ENCODE results near the gene CAGE1. TPM values are rescaled to one million over a fixed set of nuclear protein-coding genes. Genes with fewer than 3 reads are reported as not detected.
A peak's percentile ranks its signal among the peaks of the same experiment; 100 is the strongest.
"Not testable (repeated sequence)": the region's sequence is repeated elsewhere in the genome, so short reads cannot be mapped to it uniquely, and the experiment has no call there.

The CAGE1 gene
- total RNA-seq, 1 donor from 2014 or later: not detected

- no peak for DNase-seq (ENCODE audit: extremely low read depth, low read depth, low spot score)
Measured at GRCh38 chr6:7410851-7411250, 21.3 kb upstream of the CAGE1 start.

GRCh38 chr6:7409740-7410139 is 20.2 kb upstream of the CAGE1 start:
- no peak for DNase-seq (ENCODE audit: extremely low read depth, low read depth, low spot score)

GRCh38 chr6:7406743-7407142 is 17.2 kb upstream of the CAGE1 start:
- no peak for DNase-seq (ENCODE audit: extremely low read depth, low read depth, low spot score)

- DNase-seq (ENCODE audit: extremely low read depth, low read depth, low spot score): no peak
Measured at GRCh38 chr6:7404546-7404945, 15.0 kb upstream of the CAGE1 start.

GRCh38 chr6:7402716-7403115 is 13.2 kb upstream of the CAGE1 start:
- DNase-seq (ENCODE audit: extremely low read depth, low read depth, low spot score): no peak

GRCh38 chr6:7401075-7401474 is 11.5 kb upstream of the CAGE1 start:
- no peak for DNase-seq (ENCODE audit: extremely low read depth, low read depth, low spot score)

- no peak for DNase-seq (ENCODE audit: extremely low read depth, low read depth, low spot score)
Measured at GRCh38 chr6:7392402-7392801, 2.9 kb upstream of the CAGE1 start.

GRCh38 chr6:7391151-7391550 is 1.6 kb upstream of the CAGE1 start:
- no peak for DNase-seq (ENCODE audit: extremely low read depth, low read depth, low spot score)

GRCh38 chr6:7390226-7390878 is 810 bp upstream of the CAGE1 start:
- peak; percentile 25 for DNase-seq (ENCODE audit: extremely low read depth, low read depth, low spot score)

- DNase-seq (ENCODE audit: extremely low read depth, low read depth, low spot score): no peak
Measured at GRCh38 chr6:7389162-7389450, 436 bp downstream of the CAGE1 start.

GRCh38 chr6:7381092-7381491 is 8.4 kb downstream of the CAGE1 start:
- no peak for DNase-seq (ENCODE audit: extremely low read depth, low read depth, low spot score)

GRCh38 chr6:7378740-7379139 is 10.8 kb downstream of the CAGE1 start:
- no peak for DNase-seq (ENCODE audit: extremely low read depth, low read depth, low spot score)

GRCh38 chr6:7377961-7378360 is 11.6 kb downstream of the CAGE1 start:
- no peak for DNase-seq (ENCODE audit: extremely low read depth, low read depth, low spot score)

- DNase-seq (ENCODE audit: extremely low read depth, low read depth, low spot score): no peak
Measured at GRCh38 chr6:7373739-7374138, 15.8 kb downstream of the CAGE1 start.

GRCh38 chr6:7367408-7367807 is 22.1 kb downstream of the CAGE1 start:
- no peak for DNase-seq (ENCODE audit: extremely low read depth, low read depth, low spot score)

- DNase-seq (ENCODE audit: extremely low read depth, low read depth, low spot score): not testable (repeated sequence)
Measured at GRCh38 chr6:7351916-7352315, 37.6 kb downstream of the CAGE1 start.

GRCh38 chr6:7350591-7350990 is 39.0 kb downstream of the CAGE1 start:
- not testable (repeated sequence) for DNase-seq (ENCODE audit: extremely low read depth, low read depth, low spot score)

GRCh38 chr6:7347551-7347997 is 42.0 kb downstream of the CAGE1 start:
- DNase-seq (ENCODE audit: extremely low read depth, low read depth, low spot score): not testable (repeated sequence)

- not testable (repeated sequence) for DNase-seq (ENCODE audit: extremely low read depth, low read depth, low spot score)
Measured at GRCh38 chr6:7344773-7345450, 44.6 kb downstream of the CAGE1 start.

- DNase-seq (ENCODE audit: extremely low read depth, low read depth, low spot score): no peak
Measured at GRCh38 chr6:7343546-7344475, 45.7 kb downstream of the CAGE1 start.

- DNase-seq (ENCODE audit: extremely low read depth, low read depth, low spot score): no peak
Measured at GRCh38 chr6:7341989-7342742, 47.4 kb downstream of the CAGE1 start.
